Naive thymus-derived CD4-positive, alpha-beta T cell (primary cell): Measurements from ENCODE around the gene IFITM2. TPM values are rescaled to one million over a fixed set of nuclear protein-coding genes. Genes with fewer than 3 reads are reported as not detected.
"Not testable (repeated sequence)": the region's sequence is repeated elsewhere in the genome, so short reads cannot be mapped to it uniquely, and the experiment has no call there.

Source experiments
- ATAC-seq: fragments of 150-1000 bp; cut with Tn5 transposase; 2 replicates; pipeline ENCODE4 v1.10.0; 2021; ENCODE audit warnings: mild to moderate bottlenecking, moderate library complexity
- CTCF ChIA-PET: fragments of 350-600 bp; sonication (Branson Sonifier 250); formaldehyde crosslinking; loops from one replicate; lab custom pipeline; 2021; ENCODE audit warnings: antibody characterized with exemption; lab: Charles Lee
- POLR2A ChIA-PET: fragments of 350-600 bp; sonication (Branson Sonifier 250); formaldehyde crosslinking; loops from one replicate; lab custom pipeline; 2021; ENCODE audit warnings: antibody characterized with exemption, inconsistent platforms; lab: Charles Lee
- DNase-seq, 9 donors: peaks; one replicate each; pipeline versions ENCODE4 v3.0.0 to v3.0.0-alpha.2; 2020 to 2022; ENCODE audit warnings: mixed read lengths in 1 of 9
- H3K27ac ChIP-seq: one replicate; pipeline ENCODE4 v1.7.0; 2013; ENCODE audit warnings: mild to moderate bottlenecking, low read depth, low read length, moderate library complexity
- H3K27me3 ChIP-seq, 2 donors: one replicate each; pipeline ENCODE4 v1.7.0; 2013; ENCODE audit warnings: low read length in 2 of 2, mild to moderate bottlenecking in 2 of 2, moderate library complexity in 2 of 2; ENCODE audit not compliant: control insufficient read depth in 2 of 2, insufficient read depth in 2 of 2
- H3K36me3 ChIP-seq, 3 experiments: 1 replicate in 2 of 3; 2 replicates in 1 of 3; pipeline ENCODE4 v1.7.0; 2013; ENCODE audit warnings: low read length in 3 of 3, mild to moderate bottlenecking in 3 of 3, moderate library complexity in 1 of 3; ENCODE audit not compliant: insufficient read depth in 3 of 3, control insufficient read depth in 2 of 3
- H3K4me1 ChIP-seq, 2 donors: one replicate each; pipeline ENCODE4 v1.7.0; 2013; ENCODE audit warnings: low read length in 2 of 2, mild to moderate bottlenecking in 2 of 2, moderate library complexity in 1 of 2; ENCODE audit not compliant: control insufficient read depth in 2 of 2, insufficient read depth in 2 of 2
- H3K4me3 ChIP-seq: 2 replicates; pipeline ENCODE4 v1.7.0; 2013; ENCODE audit warnings: mild to moderate bottlenecking, low read length
- H3K9me3 ChIP-seq, 3 experiments: 1 replicate in 2 of 3; 2 replicates in 1 of 3; pipeline ENCODE4 v1.7.0; 2013; ENCODE audit warnings: low read length in 3 of 3; ENCODE audit not compliant: control insufficient read depth in 2 of 3
- H3K27ac Mint-ChIP-seq, 9 donors: one replicate each; pipeline ENCODE4 v1.8.0; 2020 to 2022; ENCODE audit warnings: mixed read lengths in 9 of 9, mild to moderate bottlenecking in 8 of 9, moderate library complexity in 5 of 9, inconsistent platforms in 2 of 9
- H3K27me3 Mint-ChIP-seq, 5 donors: one replicate each; pipeline ENCODE4 v1.8.0; 2021 to 2022; ENCODE audit warnings: mixed read lengths in 5 of 5, mild to moderate bottlenecking in 1 of 5
- H3K36me3 Mint-ChIP-seq, 5 donors: one replicate each; pipeline ENCODE4 v1.8.0; 2020 to 2022; ENCODE audit warnings: mixed read lengths in 5 of 5, mild to moderate bottlenecking in 3 of 5, inconsistent platforms in 1 of 5
- H3K4me1 Mint-ChIP-seq, 7 donors: one replicate each; pipeline ENCODE4 v1.8.0; 2020 to 2022; ENCODE audit warnings: mixed read lengths in 7 of 7, mild to moderate bottlenecking in 3 of 7, inconsistent platforms in 1 of 7
- H3K4me3 Mint-ChIP-seq, 10 donors: one replicate each; pipeline ENCODE4 v1.8.0; 2020 to 2022; ENCODE audit warnings: mild to moderate bottlenecking in 10 of 10, mixed read lengths in 10 of 10, moderate library complexity in 6 of 10, inconsistent platforms in 2 of 10
- H3K9me3 Mint-ChIP-seq, 11 donors: one replicate each; pipeline ENCODE4 v1.8.0; 2020 to 2022; ENCODE audit warnings: mixed read lengths in 11 of 11, mild to moderate bottlenecking in 4 of 11, inconsistent platforms in 1 of 11, moderate library complexity in 1 of 11
- intact Hi-C, 2 donors: fragments of 100-400 bp; cut with micrococcal nuclease; formaldehyde crosslinking; loops; one replicate each; pipeline ENCODE4 v1.15.1; 2023
- polyA plus RNA-seq, 2 donors: library from polyadenylated mRNA; unstranded; fragments of 300-500 nt; fragmentation: Illumina TruSeq; gene quantifications; one replicate each; pipeline ENCODE4 v1.2.3, GENCODE V29; 2021
- total RNA-seq, 6 experiments: library from RNA in 5 of 6; stranded (reverse) in 5 of 6; gene quantifications; 1 replicate in 5 of 6; 2 replicates in 1 of 6; pipeline ENCODE4 v1.2.3 and lab custom pipeline; 2021 to 2026

The IFITM2 gene
- total and polyA plus RNA-seq, 7 experiments from 2014 or later: 143 to 3,315 (median 530) TPM

GRCh38 chr11:311013-311748, 3.6 kb downstream of the IFITM2 start:
- Mint-ChIP-seq H3K27ac (peak overlapping the region; percentile 94 to 99 (median 99)), H3K4me1 (peaks cover 25 to 49% (median 35%) of the 10 kb centered on the region in 7 donors), H3K36me3 (peaks cover 8 to 47% (median 15%) of the 10 kb centered on the region in 5 donors), H3K4me3 (peak overlapping the region; percentile 88 to 100 (median 96))
- H3K36me3 ChIP-seq: peaks cover 0 to 15% (median 5%) of the 10 kb centered on the region in 3 experiments
- ATAC-seq (peak; percentile 61), DNase-seq (peak in 1 of 9 donors; percentile 47)
- H3K9me3 Mint-ChIP-seq, H3K27me3 Mint-ChIP-seq, H3K27me3 ChIP-seq, H3K9me3 ChIP-seq: not testable (repeated sequence)
- H3K27ac ChIP-seq: peak overlapping the region; percentile 95
- ChIA-PET CTCF (interaction anchor here (2.3 kb wide), 1 partner anchor 44 kb away, joined by 12 read pairs; no protein-coding TSS in a partner anchor), POLR2A (interaction anchor here (1.0 to 6.9 kb wide), 7 partner anchors 14 to 103 kb away, joined by 5 to 54 read pairs (median 12); partner anchors contain the start of gene PGGHG)
- intact Hi-C loops: loop anchor here in 1 of 2 donors (5.0 kb wide), 2 partner anchors 106 to 196 kb away; partner anchors contain the start of gene RNH1
- H3K4me1 ChIP-seq: peaks cover 18 to 42% of the 10 kb centered on the region in 2 donors
- peak overlapping the region; percentile 71 for H3K4me3 ChIP-seq

DNA sequence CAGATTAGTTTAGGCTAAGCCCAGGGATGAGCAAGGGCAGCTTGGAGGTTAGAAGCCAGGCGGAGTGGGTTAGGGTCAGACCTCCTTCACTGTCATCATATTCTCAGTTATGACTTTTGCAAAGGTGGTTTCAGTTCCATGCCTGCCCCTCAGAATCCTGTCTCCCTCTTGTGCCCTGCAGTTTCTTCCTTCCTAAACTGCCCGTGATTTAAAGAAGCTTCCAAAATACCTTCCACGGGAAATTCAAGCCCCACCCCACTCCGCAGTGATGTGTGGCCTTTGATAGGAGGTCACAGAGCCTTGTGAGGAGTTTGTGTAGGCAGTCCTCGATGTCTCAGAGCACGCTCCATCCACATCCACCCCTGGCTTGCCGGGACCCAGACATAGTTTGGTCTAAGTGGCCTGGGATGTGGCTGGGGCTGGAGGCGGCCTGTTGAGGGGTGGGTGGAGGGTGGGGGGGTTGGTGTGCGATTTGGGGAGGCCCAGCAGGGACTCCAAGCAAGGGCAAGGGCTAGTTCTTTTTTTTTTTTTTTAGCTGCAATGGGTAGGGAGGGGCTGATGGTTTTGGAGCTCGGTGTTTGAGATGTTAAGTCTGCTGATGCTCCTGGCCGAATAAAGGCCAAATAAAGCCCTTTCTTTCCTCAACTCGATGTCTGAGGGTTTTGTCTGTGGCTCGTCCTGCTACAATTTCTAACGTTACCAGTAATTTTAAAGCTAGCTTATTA, 4.6 kb downstream of the IFITM2 start:
- peaks cover 0 to 3% (median 0%) of the 10 kb centered on the region in 5 donors for H3K27me3 Mint-ChIP-seq
- H3K36me3 Mint-ChIP-seq: peaks cover 8 to 57% (median 24%) of the 10 kb centered on the region in 5 donors
- peak overlapping the region; percentile 95 for H3K27ac ChIP-seq
- intact Hi-C loops: loop anchor here in 1 of 2 donors (1.0 to 5.0 kb wide), 5 partner anchors 43 to 195 kb away; partner anchors contain the start of genes PSMD13, RNH1 and SIRT3
- no peaks in the 10 kb centered on the region for H3K9me3 Mint-ChIP-seq
- no peaks in the 10 kb centered on the region for H3K9me3 ChIP-seq
- H3K27me3 ChIP-seq: no peaks in the 10 kb centered on the region
- H3K4me3 Mint-ChIP-seq: peak overlapping the region; percentile 88 to 100 (median 96)
- POLR2A ChIA-PET: interaction anchor here (0.6 to 6.9 kb wide), 16 partner anchors 11 to 105 kb away, joined by 3 to 54 read pairs (median 6); partner anchors contain the start of genes BET1L, PGGHG and RIC8A
- ATAC-seq: no peak
- peaks cover 0 to 19% (median 8%) of the 10 kb centered on the region in 3 experiments for H3K36me3 ChIP-seq
- peak overlapping the region; percentile 71 for H3K4me3 ChIP-seq
- peak in 3 of 9 donors; percentile 33 to 55 (median 42) for DNase-seq
- peak overlapping the region; percentile 94 to 99 (median 99) for H3K27ac Mint-ChIP-seq
- H3K4me1 Mint-ChIP-seq: peaks cover 32 to 50% (median 38%) of the 10 kb centered on the region in 7 donors
- CTCF ChIA-PET: interaction anchor here (0.7 to 2.3 kb wide), 7 partner anchors 12 to 138 kb away, joined by 3 to 12 read pairs (median 3); partner anchors contain the start of gene PTDSS2
- peaks cover 11 to 38% of the 10 kb centered on the region in 2 donors for H3K4me1 ChIP-seq

DNA sequence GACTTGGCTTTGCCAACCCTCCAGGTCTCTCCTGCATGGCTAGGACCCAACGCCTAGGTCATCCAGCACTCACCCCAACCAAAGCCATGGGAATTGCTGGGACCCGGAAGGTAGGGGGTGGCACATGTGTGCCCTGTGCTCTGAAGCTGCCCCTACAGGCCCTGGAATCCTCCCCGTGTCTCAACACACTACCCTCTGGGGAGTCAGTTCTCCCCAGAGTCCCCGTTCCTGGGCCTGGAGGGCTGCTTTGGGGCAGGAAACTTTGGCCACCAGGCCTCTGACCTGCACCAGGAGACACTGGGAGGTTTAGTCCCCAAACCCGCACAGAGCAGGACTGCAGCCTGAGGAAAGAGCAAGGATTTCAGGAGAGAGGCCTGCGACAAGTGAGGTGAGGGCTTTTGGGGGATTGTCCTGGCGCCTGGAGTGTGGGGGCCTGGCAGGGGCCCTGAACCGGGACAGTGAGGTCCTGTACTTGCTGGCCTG, 5.7 kb downstream of the IFITM2 start:
- H3K4me3 Mint-ChIP-seq: peak overlapping the region; percentile 88 to 100 (median 96)
- H3K4me3 ChIP-seq: peak overlapping the region; percentile 71
- peaks cover 0 to 3% (median 0%) of the 10 kb centered on the region in 5 donors for H3K27me3 Mint-ChIP-seq
- no peaks in the 10 kb centered on the region for H3K9me3 Mint-ChIP-seq
- peaks cover 6 to 57% (median 24%) of the 10 kb centered on the region in 5 donors for H3K36me3 Mint-ChIP-seq
- H3K27ac ChIP-seq: peak overlapping the region; percentile 95
- peaks cover 29 to 46% (median 35%) of the 10 kb centered on the region in 7 donors for H3K4me1 Mint-ChIP-seq
- H3K27ac Mint-ChIP-seq: peak overlapping the region; percentile 94 to 99 (median 99)
- ChIA-PET CTCF (interaction anchor here (1.5 to 2.3 kb wide), 4 partner anchors 24 to 45 kb away, joined by 3 to 12 read pairs (median 5); no protein-coding TSS in a partner anchor), POLR2A (interaction anchor here (0.5 to 6.9 kb wide), 10 partner anchors 10 to 136 kb away, joined by 3 to 54 read pairs (median 10); partner anchors contain the start of genes BET1L and RIC8A)
- H3K9me3 ChIP-seq: no peaks in the 10 kb centered on the region
- intact Hi-C loops: loop anchor here in 1 of 2 donors (2.0 to 5.0 kb wide), 4 partner anchors 45 to 194 kb away; partner anchors contain the start of gene RNH1
- H3K4me1 ChIP-seq: peaks cover 13 to 40% of the 10 kb centered on the region in 2 donors
- peak in 1 of 9 donors; percentile 15 for DNase-seq
- ATAC-seq: no peak
- no peaks in the 10 kb centered on the region for H3K27me3 ChIP-seq
- H3K36me3 ChIP-seq: peaks cover 0 to 19% (median 8%) of the 10 kb centered on the region in 3 experiments

DNA sequence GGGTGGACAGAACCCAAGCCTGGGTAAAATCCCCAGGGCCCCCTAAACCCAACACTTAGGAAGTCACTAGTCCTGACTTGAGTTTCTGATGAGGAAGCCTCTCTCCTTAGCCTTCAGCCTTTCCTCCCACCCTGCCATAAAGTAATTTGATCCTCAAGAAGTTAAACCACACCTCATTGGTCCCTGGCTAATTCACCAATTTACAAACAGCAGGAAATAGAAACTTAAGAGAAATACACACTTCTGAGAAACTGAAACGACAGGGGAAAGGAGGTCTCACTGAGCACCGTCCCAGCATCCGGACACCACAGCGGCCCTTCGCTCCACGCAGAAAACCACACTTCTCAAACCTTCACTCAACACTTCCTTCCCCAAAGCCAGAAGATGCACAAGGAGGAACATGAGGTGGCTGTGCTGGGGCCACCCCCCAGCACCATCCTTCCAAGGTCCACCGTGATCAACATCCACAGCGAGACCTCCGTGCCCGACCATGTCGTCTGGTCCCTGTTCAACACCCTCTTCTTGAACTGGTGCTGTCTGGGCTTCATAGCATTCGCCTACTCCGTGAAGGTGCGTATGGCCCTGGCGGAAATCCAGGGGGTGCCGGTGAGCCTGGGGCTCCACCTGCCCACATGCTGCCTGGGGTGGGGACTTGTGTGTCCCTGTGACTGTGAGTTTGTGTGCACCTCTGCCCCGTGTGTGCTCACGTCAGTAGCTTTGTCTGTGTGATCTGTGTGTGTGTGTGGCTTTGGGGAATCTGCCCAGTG, 6.4 kb downstream of the IFITM2 start, which contains the start of gene IFITM1:
IFITM1 (plus strand) TSS at position 254 of the 767 bp plus-strand sequence; CDS start at position 385, 131 bp downstream.
- Mint-ChIP-seq H3K4me1 (peaks cover 26 to 43% (median 34%) of the 10 kb centered on the region in 7 donors), H3K27me3 (peaks cover 0 to 3% (median 0%) of the 10 kb centered on the region in 5 donors), H3K4me3 (peak within 1 kb of the TSS; percentile 88 to 100 (median 96)), H3K9me3 (no peaks in the 10 kb centered on the region), H3K27ac (peak within 1 kb of the TSS; percentile 94 to 99 (median 99)), H3K36me3 (peaks cover 4 to 51% (median 24%) of the 10 kb centered on the region in 5 donors)
- peak within 1 kb of the TSS; percentile 71 for H3K4me3 ChIP-seq
- intact Hi-C loops: loop anchor here (1.0 to 5.0 kb wide), 9 partner anchors 41 to 193 kb away; partner anchors contain the start of genes BET1L (in 2 of the 2), RIC8A (in 2 of the 2), PTDSS2 (in 1 of the 2) and RNH1 (in 1 of the 2)
- no peaks in the 10 kb centered on the region for H3K27me3 ChIP-seq
- H3K9me3 ChIP-seq: no peaks in the 10 kb centered on the region
- ChIA-PET CTCF (interaction anchor here (1.5 to 1.6 kb wide), 2 partner anchors 35 to 46 kb away, joined by 3 to 5 read pairs; no protein-coding TSS in a partner anchor), POLR2A (interaction anchor here (0.5 to 6.9 kb wide), 10 partner anchors 8 to 107 kb away, joined by 3 to 54 read pairs (median 13); partner anchors contain the start of genes BET1L, PGGHG and RIC8A)
- ATAC-seq (peak; percentile 72), DNase-seq (peak in 8 of 9 donors; percentile 55 to 80 (median 76))
- peaks cover 0 to 19% (median 8%) of the 10 kb centered on the region in 3 experiments for H3K36me3 ChIP-seq
- H3K27ac ChIP-seq: peak within 1 kb of the TSS; percentile 95
- H3K4me1 ChIP-seq: peaks cover 13 to 37% of the 10 kb centered on the region in 2 donors

- H3K4me1 Mint-ChIP-seq: peaks cover 21 to 40% (median 31%) of the 10 kb centered on the region in 7 donors
- peaks cover 0 to 19% (median 8%) of the 10 kb centered on the region in 3 experiments for H3K36me3 ChIP-seq
- H3K27me3 ChIP-seq, H3K9me3 Mint-ChIP-seq, H3K27me3 Mint-ChIP-seq, H3K9me3 ChIP-seq, ATAC-seq: not testable (repeated sequence)
- peak overlapping the region; percentile 71 for H3K4me3 ChIP-seq
- intact Hi-C loops: loop anchor here (1.0 to 5.0 kb wide), 7 partner anchors 41 to 193 kb away; partner anchors contain the start of genes BET1L (in 2 of the 2), RIC8A (in 2 of the 2), PTDSS2 (in 1 of the 2) and RNH1 (in 1 of the 2)
- POLR2A ChIA-PET: interaction anchor here (0.6 to 6.9 kb wide), 9 partner anchors 9 to 107 kb away, joined by 3 to 54 read pairs (median 22); partner anchors contain the start of genes BET1L, PGGHG and RIC8A
- DNase-seq: peak in 1 of 9 donors; percentile 43
- H3K36me3 Mint-ChIP-seq: peaks cover 0 to 47% (median 20%) of the 10 kb centered on the region in 5 donors
- H3K27ac ChIP-seq: peak overlapping the region; percentile 95
- CTCF ChIA-PET: interaction anchor here (1.0 to 1.2 kb wide), 3 partner anchors 31 to 134 kb away, joined by 3 read pairs; no protein-coding TSS in a partner anchor
- H3K4me3 Mint-ChIP-seq: peak overlapping the region; percentile 88 to 100 (median 96)
- peaks cover 13 to 32% of the 10 kb centered on the region in 2 donors for H3K4me1 ChIP-seq
- peak overlapping the region; percentile 94 to 99 (median 99) for H3K27ac Mint-ChIP-seq
Observed at GRCh38 chr11:314554-314875, 6.9 kb downstream of the IFITM2 start.
